Germinal center (tissue), 1 donor: ENCODE data around the gene KHDRBS2.

Experiments used
- DNase-seq: peaks from one replicate; pipeline ENCODE4 v3.0.0; 2012; ENCODE audit warnings: mixed read lengths, low spot score

The KHDRBS2 gene

DNA sequence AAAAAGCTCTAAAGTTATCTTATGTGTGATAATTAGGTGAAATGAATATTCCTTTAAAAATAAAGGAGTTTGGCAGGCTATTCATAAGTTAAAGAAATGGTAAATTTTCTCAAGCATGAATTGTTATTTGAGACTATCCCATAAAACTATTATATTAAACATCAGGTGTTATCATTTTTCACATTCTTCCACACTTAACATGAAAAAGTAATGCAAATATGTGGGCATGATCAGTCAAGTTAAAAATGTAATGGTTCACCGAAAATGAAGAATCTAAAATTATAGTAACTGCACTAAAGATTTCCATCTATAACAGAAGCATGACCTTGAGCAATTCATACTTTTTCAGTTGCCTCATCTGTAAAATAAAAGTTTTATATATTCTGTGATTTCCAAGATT is 110.8 kb downstream of the KHDRBS2 start:
- no peak for DNase-seq

DNA sequence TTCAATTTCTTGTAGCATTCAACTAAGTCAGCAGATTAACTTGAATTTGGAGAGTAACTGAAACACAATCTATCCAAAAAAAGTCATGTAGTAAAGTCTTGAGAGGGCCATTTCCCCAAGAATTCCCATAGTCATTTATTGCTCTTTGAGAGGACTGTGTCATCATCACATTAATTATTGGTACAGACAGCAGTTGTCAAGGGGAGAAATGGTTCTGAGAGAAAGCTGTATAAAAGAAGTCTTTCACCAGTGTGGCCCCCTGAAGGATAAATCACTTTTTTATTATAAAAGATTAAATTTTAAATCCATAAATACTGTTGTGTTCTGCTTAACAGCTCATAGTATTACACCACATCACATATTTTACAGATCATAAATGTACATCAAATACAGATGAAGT is 111.5 kb downstream of the KHDRBS2 start:
- no peak for DNase-seq

DNA sequence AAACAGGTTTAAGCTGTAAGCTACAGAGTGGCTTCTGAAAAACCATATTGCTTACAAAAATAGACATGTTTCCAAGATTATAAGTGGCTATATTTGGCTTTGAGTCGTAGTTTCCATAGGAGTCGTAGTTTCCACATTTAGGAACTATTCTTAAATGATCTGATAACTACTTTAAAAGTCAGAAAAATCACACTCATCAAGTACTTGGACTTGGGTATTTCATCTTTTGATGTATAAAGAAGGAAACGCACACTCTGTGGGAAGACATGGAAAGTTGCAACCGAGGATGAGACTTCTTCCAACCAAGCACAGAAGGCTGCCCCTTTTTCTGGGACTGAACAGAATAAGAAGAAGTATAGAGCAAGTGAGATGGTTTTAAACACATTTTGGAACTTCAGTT is 118.3 kb downstream of the KHDRBS2 start:
- DNase-seq = no peak

DNA sequence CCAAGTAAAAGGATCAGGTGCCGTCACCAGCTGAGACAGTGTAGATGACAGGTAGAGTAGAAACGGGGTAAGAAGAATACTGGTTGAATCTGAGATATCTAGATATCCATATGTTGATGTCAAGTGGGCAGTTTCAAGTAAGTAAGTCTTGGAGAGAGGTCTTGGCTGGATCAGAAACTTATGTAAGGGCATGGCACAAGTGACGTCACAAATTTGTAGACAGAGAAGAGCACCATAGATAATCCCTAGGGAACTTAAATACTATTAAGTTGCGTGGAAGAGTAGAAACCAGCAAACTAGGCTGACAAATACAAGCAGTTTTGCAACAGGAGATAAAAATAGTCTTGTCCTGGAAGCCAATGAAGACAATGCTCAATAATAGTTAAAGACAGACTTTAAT is 123.2 kb downstream of the KHDRBS2 start:
- no peak for DNase-seq

DNA sequence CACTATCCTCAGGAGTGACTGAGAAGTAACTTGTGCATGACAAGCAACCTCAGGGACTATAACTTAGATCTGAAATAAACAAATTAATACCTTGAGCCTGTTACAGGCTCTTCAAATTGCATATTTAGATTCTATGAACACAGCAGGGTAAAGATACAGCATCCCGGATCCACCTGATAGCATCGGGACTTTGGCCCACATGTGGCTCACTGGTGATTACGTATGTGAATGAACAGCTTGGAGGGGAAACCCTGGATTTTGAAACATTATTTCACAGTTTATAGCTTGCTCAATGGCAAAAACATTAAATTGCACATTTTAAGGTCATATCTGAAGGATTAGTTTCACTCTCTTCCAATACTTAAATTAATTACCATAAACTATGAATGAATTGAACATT is 133.2 kb downstream of the KHDRBS2 start:
- no peak for DNase-seq

DNA sequence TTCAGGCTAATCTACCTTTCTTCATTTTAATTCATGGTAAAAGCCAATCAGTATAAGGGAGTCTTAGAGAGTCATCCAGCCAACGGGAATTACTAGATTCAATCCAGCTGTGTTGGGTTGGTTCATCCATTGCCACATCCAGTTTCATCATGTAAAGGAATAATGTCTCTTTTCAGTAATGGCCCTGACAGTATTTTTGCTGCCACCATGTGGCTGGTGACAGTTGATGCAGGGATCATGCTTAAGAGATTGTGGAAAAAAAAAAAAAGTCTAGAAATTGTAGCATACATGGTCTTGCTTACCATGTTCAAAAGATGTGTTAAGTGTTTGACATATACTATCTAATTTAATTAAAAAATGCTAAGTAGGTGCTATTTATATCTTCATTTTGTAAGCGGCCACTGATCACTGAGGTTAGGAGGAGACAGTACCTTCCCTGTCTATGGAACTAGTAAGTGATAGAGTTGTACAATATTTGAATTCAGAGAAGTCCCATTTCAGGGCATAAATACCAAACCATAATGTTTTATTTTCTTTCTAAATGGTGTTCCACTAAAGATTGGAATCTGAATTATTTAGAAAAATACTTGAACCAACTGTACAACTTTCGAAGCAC is 135.9 kb downstream of the KHDRBS2 start:
- peak; percentile 7 for DNase-seq

DNA sequence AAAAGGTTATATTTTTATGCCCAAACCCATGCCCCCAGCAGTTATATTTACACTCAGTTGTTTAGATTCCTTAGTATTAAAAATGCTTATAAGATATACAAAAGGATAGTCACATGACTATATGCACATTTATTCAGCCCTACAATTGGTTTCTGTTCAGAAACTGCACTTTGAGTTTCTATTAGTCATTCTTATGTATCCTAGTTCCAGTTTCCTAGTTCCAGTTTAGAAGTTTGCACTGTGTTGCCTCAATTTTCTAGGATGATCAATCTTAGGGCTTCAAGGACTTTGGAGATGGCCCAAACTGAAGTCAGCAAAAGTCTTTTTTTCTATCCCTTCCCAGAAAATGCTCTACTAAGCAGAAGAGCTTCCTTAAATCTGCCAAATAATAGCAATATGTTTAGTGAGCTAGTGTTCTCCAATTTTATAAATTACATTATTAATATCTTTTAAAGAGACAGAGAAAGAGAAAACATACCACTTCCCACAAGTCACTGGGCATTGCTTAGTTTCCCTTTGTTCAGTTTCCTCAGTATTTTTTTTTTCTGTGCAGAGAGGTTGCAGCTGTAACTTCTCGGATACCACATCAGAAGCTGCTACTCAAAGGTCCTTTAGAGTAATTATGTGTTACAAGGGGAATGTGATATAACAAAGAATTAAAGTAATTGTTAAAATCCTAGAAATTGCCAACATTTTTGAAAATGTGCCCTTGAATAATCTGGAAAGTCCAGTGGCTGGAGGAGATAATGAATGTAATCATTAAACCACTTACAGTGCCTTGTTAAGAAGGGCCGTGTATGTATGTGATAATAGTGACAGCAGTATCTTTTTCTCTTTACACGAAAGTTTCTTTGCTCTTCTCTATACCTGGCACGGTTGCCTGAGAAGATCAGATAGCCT is 138.8 kb downstream of the KHDRBS2 start:
- no peak for DNase-seq

DNA sequence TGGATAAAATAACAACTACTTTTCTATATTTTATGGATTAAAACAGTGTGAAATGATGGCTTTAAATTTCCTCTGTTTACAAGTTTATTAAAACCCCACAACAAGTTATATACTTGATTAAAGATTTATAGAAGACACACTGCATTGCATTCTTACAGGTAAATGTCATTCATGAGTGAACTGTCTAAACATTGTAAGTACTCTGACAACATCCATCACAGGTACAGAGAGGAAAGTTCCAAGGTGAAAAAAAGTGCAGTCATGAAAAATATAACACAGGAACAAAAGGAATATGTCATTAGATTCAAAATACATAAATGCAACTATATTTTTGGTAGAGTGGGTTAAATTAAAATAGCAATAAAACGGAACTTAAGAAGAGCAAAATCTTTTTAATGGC is 156.9 kb downstream of the KHDRBS2 start:
- no peak for DNase-seq

DNA sequence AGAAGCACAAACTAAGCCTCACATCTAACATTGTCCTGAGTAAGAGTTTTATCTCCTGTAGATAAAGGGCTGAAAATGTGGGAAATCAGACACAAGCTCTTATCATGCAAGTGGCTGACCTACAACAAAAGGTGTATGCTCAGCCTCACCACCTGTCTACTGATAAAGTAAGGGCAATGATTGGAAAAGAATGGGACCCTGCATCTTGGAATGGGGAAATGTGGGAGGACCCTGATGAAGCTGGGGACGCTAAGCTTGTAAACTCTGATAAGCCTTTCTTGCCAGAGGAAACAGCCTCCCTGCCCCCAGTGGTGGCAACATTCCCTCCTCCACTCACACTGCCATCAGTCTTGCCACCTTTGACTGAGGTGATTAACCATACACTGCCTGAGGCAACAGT is 166.6 kb downstream of the KHDRBS2 start:
- no peak for DNase-seq

DNA sequence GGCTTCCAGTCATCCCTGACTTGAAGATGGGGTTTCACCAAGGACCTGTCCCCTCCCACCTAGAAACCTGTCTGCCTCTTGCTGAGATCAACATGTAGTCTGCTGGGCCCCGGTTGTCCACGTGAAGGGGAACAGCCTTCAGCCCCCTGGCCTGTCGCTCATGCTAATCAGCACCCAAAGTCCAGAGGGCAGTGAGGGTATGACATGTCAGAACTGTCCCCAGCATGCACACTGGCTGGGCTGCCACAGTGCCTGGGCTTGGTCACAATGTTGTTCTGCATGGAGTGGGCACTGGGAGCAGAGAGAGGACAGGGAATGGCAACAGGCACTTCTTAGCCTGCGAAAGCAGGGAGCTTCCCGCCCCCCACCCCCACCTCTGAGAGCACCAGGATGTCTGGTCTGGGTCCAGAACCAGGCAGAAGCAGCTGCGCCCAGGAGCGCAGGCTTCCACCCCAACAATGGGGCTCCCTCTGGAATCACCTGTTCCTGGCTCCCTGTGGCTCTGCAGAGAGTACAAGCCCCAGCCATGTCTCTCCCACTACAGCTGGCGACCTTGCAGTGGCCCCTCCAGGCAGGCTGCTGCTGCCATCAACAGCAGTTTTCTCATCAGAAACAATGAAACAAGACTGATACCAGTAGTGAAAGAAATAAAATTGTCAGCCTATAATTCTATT is 182.7 kb downstream of the KHDRBS2 start:
- no peak for DNase-seq

DNA sequence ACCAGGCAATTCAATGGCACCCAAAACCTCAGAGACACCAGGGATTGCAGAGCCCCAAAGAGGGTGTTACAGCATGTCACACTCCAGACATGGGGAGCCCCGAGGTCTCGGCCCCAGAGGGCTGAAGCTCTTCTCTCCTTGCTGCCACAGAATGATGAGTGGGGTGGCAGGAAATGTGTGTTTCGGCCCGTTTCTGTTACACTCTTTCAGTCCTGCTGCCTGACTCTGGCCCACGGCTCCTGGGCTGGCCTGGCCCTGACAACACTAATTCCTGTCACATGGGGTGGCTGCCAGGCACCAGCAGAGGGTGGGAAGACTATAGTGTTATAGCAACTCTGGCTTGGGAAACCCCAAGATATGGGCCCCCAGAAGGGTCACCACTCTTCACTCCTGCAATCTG is 183.6 kb downstream of the KHDRBS2 start:
- DNase-seq = no peak

DNA sequence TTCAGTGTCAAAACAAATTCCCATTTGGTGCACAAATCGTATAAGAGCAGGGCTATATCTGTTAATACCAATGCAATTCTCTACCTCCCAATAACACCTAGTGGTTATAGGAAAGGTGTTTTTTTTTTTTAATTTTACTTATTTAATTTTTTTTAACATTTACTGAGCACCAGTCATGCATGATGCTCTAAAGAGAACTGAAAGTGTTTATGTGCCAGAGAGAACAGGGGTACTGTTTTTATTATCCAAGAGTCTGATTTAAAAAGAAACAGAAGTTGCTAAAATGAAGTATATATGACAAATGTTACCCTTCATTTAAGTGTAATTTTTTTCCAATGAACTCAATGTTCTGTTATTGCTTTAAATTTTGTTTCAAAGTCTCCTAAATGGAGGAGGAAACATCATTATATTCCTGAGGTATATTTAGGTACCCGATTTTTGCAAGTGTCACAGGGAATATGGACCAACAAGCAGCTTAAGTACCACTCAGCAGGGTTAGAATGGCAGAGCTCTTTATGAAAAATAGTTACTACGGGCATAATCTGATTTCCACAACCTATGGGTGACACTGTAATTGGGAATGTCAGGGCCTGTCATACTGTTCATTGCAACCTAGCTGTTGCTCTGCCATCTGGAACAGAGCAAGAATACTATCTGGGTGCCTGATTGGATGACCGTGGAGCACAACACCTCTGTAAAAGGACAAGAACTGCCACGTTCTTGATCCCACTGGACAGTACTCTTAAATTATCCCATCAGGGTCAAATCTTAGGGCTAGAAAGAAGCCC is 195.4 kb downstream of the KHDRBS2 start:
- no peak for DNase-seq

DNA sequence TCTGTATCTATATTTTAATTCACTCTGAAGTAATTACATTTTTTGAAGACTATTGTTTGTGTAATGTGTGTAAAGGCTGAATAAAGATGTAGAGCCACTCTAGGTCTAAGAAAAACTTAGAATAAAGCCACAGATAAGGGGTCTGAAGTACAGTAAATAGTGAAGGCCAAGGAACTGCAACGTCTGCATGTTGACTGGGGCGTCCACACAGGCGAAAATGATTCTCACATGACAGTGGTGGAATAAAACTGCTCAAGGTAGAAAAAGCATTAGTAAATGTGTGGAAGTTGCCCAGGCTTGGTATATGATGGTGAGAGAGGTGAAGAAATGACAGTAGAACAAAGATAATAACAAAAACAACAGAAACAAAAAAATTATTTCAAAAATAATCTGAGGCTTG is 196.2 kb downstream of the KHDRBS2 start:
- no peak for DNase-seq

DNA sequence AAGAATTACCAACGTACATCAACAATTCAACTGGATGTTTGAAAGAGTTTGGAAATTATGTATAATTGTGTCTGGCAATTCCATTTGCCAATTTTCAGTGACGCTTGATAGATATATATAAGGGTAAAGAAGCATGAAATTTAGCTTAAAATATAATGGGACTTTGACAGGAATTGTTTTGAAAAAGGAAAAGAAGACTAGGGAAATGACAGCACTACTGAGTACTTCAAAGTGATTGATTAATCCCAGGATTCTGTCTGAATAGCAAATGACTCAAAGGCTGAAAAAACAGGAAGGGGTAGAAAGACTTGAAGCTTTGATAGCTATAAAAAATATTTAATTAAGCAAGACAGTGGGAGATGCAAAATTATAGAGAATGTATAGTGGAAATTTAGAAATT is 200.0 kb downstream of the KHDRBS2 start:
- DNase-seq = no peak

DNA sequence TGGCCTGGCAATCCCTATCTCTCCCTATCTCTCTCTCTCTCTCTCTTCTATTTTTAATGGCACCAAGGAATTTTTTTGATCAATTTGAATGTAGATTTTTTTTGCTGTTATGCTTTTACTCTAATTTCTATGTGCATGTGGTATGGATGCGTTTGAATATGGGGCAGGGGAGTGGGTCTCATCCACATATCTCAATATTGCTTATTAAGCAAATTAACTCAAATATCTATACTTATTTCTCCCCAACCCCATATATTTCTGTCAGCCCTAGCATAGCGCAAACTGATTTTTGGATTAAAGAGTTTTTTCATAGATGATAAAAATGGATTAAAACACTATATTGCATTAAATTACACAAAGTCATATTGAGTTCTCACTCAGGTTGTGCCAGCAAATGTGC is 210.2 kb downstream of the KHDRBS2 start:
- DNase-seq = no peak

DNA sequence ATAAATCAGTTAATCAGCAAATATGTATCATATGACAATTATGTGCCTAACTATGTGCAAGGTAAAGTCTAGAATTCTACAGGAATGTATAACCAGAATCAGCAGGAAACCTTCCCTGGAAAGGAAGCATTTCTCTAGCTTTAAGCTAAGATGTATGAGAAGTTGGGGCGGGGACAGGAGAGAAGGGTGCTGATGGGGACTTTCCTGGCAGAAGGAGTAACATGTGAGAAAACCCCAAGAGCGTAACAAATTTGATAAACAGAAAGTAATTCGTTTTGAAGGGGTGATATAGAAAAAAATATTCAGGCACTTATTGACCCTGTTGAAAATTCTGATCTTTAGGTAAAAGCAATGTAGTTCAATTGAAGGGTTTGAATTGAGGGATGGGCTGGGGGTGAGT is 226.1 kb downstream of the KHDRBS2 start:
- DNase-seq = no peak

DNA sequence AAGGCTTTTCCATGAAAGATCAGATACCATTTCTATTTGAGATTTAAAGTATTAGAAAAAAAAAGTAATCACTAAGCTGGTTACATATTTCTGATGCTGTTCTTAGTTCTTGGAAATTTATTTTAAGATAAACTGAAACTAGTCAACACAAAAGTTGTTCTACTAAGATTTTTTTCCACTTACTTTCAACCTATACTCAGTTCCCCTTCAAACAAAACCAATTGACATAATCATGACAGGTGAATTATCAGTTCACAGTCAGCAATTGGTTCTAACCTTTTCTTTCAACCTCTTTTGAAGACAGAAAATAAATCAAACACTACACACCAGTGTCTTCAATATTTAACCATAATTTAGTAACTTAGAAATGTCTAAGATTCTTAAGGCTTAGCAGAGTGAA is 228.7 kb downstream of the KHDRBS2 start:
- DNase-seq = no peak

DNA sequence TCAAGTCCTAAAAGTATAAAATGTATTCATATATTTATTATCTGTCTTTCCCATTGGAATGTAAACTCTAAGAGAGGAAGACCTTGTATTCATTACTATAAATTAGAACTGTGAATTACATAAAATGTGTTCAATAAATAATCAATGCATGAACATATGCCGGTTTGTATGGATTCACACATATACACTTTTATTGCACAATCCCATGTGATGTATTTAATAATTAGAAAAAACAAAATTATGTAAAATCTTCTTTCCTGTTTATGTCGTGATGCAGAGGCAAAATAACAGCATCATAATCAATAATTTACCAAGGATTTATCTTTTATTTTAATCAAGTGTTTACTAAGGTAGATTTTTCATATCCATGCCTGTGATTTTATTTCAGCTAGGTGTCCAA is 240.5 kb downstream of the KHDRBS2 start:
- no peak for DNase-seq

DNA sequence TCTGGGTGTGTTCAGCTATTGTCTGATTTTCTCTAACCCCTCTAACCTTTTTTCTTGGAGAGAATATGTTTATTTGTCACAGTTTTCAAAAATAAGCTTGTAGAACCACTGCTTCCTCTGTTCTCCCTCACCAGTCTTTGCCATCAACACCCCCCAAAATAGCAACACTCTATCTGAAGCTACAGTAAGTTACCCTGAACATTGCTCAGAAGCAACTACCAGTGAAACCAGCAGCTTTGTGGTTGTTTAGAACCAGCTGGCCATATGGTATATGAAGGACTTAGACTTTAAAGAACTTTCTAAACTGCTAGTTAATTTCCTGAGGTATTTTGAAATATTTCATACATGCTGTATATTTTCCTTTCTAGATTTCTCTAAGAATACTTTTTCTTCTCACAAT is 242.9 kb downstream of the KHDRBS2 start:
- no peak for DNase-seq

DNA sequence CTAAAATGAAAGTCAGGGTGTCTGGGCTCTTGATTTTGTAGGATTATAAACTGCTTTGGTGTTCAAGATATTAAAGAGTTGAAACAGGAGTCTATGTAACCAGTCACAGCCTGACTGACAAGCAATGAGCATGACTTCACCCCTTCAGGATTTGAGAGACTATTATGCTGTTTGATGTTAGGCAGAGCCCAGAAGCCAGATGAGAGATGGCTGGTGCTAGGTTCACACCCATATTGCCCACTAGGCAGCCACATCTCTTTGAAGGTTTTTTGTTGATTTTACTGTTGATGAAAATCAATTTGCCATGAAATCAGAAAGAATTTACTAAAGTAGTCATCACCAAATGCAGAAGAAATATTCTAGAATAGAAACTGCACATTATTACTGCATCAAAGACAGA is 243.6 kb downstream of the KHDRBS2 start:
- DNase-seq = no peak

DNA sequence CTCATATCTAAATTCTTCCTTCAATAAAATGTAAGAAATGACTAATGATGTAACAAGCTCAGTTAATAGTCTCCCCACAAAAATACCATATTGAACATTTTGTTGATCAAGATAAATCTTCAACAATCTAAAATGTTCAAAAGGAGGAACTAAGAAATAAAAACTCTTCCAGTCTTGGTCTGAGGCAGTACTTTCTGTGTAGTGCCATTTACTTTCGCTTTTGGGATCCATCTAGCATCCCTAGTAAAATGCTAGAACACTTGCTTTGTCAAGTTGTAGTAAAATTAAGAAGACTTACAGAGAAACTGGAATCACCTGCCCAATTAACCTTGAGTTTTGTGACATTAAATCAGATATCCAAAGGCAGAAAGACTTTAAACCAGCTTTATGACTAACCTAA is 246.4 kb downstream of the KHDRBS2 start:
- DNase-seq = no peak

DNA sequence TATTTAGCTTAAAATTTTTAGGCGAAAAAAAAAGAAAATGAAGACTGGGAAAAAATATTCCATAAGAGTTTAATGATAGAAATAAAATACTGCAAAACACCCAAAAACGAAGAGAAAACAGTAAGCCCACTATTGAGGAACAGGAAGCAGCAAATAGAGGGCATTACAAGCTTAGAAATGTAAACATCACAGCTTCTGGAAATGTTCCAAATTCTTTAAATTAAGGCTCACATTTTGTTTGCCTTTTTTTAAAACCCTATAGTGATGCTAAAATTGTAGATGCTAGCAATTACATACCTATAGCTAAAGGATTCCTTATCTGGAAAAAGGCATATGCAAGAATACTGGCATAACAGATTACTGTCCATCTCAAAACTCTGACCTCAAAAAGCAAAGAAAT is 248.6 kb downstream of the KHDRBS2 start:
- DNase-seq = no peak
